RWPE2 (cell line): ENCODE data around the gene ENDOV.

ENCODE experiments used
- ATAC-seq: fragments of 200-7000 bp; cut with Tn5 transposase; 3 replicates; pipeline ENCODE4 v1.9.1; 2021; ENCODE audit warnings: low read depth
- DNase-seq: peaks from one replicate; pipeline ENCODE4 v3.0.0-alpha.2; 2020; ENCODE audit warnings: low spot score
- H3K27ac ChIP-seq: fragments of 450-650 bp; 2 replicates; pipeline ENCODE4 v1.5.1; 2017; ENCODE audit warnings: mild to moderate bottlenecking; ENCODE audit not compliant: poor library complexity, severe bottlenecking
- H3K27me3 ChIP-seq: fragments of 250-450 bp; sonication (Bioruptor Pico); 2 replicates; pipeline ENCODE4 v1.5.1; 2021; ENCODE audit warnings: mild to moderate bottlenecking, moderate library complexity; ENCODE audit not compliant: insufficient read depth, poor library complexity, severe bottlenecking
- H3K36me3 ChIP-seq: fragments of 250-450 bp; sonication (Bioruptor Pico); 2 replicates; pipeline ENCODE4 v1.5.1; 2020; ENCODE audit warnings: low read depth, mild to moderate bottlenecking, moderate library complexity
- H3K4me1 ChIP-seq: fragments of 250-450 bp; sonication (Bioruptor Pico); 2 replicates; pipeline ENCODE4 v1.5.1; 2021; ENCODE audit warnings: mild to moderate bottlenecking, moderate library complexity; ENCODE audit not compliant: insufficient read depth, poor library complexity, severe bottlenecking
- H3K4me3 ChIP-seq: fragments of 250-450 bp; sonication (Bioruptor Pico); 2 replicates; pipeline ENCODE4 v1.5.1; 2021; ENCODE audit warnings: mild to moderate bottlenecking, moderate library complexity; ENCODE audit not compliant: severe bottlenecking
- H3K9me3 ChIP-seq: fragments of 250-450 bp; sonication (Bioruptor Pico); 2 replicates; pipeline ENCODE4 v1.5.1; 2021; ENCODE audit warnings: mild to moderate bottlenecking, moderate library complexity; ENCODE audit not compliant: severe bottlenecking
- CTCF ChIP-seq: fragments of 450-650 bp; IDR thresholded peaks from one replicate; pipeline ENCODE4 v1.5.1; 2017; ENCODE audit warnings: mild to moderate bottlenecking, moderate library complexity; ENCODE audit not compliant: poor library complexity, severe bottlenecking

ENDOV gene

GRCh38 chr17:80457236-80457856, 42.4 kb downstream of the ENDOV start:
- no peak for ATAC-seq
- H3K9me3 ChIP-seq = no peaks in the 10 kb centered on the region
- H3K27ac ChIP-seq = no peak overlapping the region
- H3K4me1 ChIP-seq = peaks cover 8% of the 10 kb centered on the region
- no peak for DNase-seq
- no peak overlapping the region for H3K4me3 ChIP-seq
- H3K27me3 ChIP-seq = no peaks in the 10 kb centered on the region
- no peak for TF ChIP-seq CTCF
- H3K36me3 ChIP-seq = no peaks in the 10 kb centered on the region

- no peak for TF ChIP-seq CTCF
- H3K27me3 ChIP-seq = no peaks in the 10 kb centered on the region
These were observed 43.0 kb downstream of the ENDOV start for GRCh38 chr17:80458016-80458415.

GRCh38 chr17:80459234-80459633, 44.3 kb downstream of the ENDOV start:
- DNase-seq = no peak
- no peak for TF ChIP-seq CTCF

More at GRCh38 chr17:80458016-80458415, 43.0 kb downstream of the ENDOV start:
- H3K4me3 ChIP-seq = no peak overlapping the region
- peaks cover 8% of the 10 kb centered on the region for H3K4me1 ChIP-seq
- no peaks in the 10 kb centered on the region for H3K9me3 ChIP-seq
- ATAC-seq (no peak), DNase-seq (no peak)
- no peak overlapping the region for H3K27ac ChIP-seq
- H3K36me3 ChIP-seq = no peaks in the 10 kb centered on the region

GRCh38 chr17:80460429-80460834, 45.5 kb downstream of the ENDOV start:
- Histone ChIP-seq H3K27me3 (peaks cover 5% of the 10 kb centered on the region), H3K9me3 (no peaks in the 10 kb centered on the region), H3K27ac (no peak overlapping the region), H3K4me3 (no peak overlapping the region), H3K36me3 (no peaks in the 10 kb centered on the region), H3K4me1 (peaks cover 2% of the 10 kb centered on the region)
- DNase-seq (no peak), ATAC-seq (no peak)
- TF ChIP-seq CTCF = no peak

More at GRCh38 chr17:80459234-80459633, 44.3 kb downstream of the ENDOV start:
- H3K4me3 ChIP-seq = no peak overlapping the region
- H3K27ac ChIP-seq = no peak overlapping the region
- no peaks in the 10 kb centered on the region for H3K36me3 ChIP-seq
- H3K9me3 ChIP-seq = no peaks in the 10 kb centered on the region
- ATAC-seq = no peak
- peaks cover 4% of the 10 kb centered on the region for H3K4me1 ChIP-seq
- no peaks in the 10 kb centered on the region for H3K27me3 ChIP-seq

- TF ChIP-seq CTCF = no peak
- Histone ChIP-seq H3K27ac (no peak overlapping the region), H3K9me3 (no peaks in the 10 kb centered on the region), H3K36me3 (no peaks in the 10 kb centered on the region), H3K4me1 (no peaks in the 10 kb centered on the region), H3K4me3 (no peak overlapping the region), H3K27me3 (peaks cover 12% of the 10 kb centered on the region)
- no peak for DNase-seq
- ATAC-seq = no peak
These were observed 46.7 kb downstream of the ENDOV start for GRCh38 chr17:80461528-80462160.
